ENCODE results near the gene PLXNC1.

Gene PLXNC1

DNA sequence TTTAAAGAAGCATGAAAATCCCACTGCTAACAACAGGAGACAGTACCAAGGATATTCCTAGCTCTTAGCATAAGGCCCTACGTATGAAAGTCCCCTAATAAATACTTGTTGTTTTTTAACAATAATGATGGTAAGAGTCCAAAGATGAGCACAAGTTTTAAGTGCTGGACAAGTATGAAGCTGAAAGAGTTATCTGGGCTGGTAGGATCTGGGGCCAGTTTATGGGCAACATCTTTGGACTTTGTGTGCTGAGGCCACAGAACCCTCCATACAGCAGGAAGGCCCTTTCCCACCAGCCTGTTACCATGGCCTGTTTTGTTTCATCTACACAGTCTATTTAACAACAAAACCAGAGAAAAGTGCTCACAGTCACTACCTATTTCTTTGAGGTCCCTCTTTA is 12.5 kb upstream of the PLXNC1 start:
- DNase-seq (ENCODE audit: low spot score): no peak

DNA sequence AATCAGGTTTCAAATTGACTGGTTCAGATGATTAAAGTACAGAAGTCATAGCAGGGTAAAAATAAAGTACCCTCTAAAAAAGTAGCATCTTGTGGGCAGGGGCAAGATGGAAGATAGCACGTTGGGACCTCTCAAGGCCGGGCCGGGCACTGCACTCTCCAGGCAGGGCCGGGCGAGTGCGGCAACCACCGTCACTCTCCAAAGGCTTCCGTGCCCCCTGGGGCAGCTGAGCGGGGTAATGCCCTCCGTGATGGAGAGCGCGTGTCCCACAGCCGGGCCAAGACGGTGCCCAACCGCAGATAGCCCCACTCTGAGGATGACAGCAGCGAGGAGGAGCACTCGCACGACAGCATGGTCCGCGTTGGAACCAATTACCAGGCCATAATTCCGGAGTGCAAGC is 8.6 kb upstream of the PLXNC1 start:
- no peak for DNase-seq (ENCODE audit: low spot score)

DNA sequence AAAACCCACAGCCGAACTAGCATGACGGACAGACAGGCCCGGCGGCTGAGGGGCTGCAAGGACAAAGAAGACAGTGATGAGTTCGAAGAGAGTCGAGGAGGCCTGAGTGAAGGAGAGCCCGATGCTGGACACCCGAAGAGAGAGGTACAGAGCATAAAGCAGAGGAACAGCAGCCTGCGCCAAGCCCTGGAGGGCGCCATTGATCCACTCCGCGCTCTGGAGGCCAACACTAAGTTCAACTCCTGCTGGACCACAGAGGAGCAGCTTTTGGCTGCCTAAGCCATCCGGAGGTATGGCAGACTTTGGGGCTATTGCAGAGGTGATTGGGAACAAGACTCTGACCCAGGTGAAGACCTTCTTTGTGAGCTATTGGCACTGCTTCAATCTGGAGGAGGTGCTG is 7.8 kb upstream of the PLXNC1 start:
- no peak for DNase-seq (ENCODE audit: low spot score)

DNA sequence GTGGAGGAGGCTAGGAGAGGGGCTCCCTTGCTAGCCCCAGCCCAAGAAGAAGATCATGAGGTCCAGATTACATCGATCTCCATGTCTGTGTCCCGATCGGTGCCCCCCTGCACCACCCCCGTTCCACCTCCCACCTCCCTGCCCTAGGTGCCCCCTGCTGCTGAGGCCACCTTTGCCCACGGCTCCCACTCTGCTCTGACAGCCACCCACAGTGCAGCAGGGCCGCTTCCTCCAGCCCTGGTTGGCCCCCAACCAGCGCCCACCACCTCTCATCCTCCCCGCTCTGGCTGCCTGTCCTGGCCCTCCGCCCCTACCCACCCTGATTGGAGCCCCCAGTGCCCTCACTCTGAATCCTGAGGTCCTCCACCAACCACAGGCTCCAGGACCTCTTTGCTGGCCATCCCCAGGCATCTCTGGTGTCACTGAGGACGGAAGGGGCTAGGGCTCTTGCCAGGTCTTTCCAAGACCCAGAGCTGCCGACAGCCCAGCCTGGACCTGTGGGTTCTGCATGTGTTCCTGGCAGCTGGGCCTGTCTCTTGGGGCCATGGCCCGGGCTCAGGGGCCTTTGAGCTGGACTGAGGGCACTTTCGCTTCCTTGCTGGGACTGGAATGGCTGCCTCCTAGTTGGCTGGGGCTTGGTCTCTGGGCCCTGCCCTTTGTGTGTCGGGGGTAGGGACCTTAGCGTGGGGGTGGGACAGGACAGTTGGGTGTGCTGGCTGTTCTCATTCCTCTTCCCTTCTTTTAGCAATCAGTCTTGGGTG is 7.2 kb upstream of the PLXNC1 start:
- no peak for DNase-seq (ENCODE audit: low spot score)

DNA sequence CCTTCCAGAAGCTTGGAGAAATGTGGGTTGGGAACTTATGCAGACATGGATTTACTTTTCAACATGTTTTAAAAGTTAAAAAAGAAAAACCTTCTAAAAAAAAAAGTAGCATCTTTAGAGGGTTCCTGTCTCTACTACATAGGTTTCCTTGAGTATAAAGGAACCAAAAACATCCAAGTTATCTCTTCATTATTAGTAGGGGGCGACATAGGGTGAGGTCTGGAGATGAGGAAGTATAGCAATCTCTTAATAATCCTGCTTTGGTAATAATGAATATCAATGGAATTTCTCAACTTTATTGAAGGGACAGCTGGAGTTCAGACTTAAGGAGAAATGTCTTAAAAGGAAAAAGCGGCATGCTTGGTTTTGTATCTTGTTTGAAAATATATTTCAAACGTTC is 6.5 kb upstream of the PLXNC1 start:
- DNase-seq (ENCODE audit: low spot score): no peak

DNA sequence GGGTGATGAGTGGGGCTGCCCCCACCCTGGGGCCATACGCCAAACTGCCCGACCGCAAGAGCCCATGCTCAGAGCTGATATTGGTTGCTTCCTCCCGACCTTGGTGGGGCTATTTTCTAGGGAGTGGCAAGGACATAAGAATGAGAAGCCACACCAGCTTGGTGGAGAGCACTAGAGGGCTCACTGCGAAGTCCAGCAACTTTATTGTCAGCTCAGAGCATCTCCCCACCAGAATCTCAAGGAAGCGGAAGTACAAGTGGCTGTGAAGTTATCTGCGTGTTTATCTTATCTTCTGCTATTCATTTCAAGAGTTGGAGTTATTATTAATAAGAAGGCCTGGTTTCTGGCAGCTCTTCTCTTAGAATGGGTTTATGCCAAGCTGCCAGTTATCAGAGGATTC is 4.9 kb upstream of the PLXNC1 start:
- no peak for DNase-seq (ENCODE audit: low spot score)

DNA sequence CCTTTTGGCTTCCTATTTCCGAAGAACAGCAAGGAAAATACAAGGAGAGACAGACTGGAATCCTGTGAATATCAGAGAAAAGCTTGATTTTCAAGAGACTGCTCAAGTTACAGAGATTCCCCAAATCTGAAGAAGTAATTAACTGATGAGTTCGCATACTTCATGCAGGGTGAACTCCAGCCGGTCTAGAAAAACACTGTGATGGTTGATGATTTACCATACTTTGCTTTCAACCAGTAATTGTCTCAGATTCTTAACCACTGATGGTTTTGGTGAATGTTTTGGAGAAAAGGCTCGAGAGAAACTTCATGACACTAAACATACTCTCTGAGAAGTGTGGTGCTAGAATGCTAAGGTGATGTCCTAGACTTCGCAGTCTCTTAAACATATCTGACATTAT is 4.4 kb upstream of the PLXNC1 start:
- no peak for DNase-seq (ENCODE audit: low spot score)

DNA sequence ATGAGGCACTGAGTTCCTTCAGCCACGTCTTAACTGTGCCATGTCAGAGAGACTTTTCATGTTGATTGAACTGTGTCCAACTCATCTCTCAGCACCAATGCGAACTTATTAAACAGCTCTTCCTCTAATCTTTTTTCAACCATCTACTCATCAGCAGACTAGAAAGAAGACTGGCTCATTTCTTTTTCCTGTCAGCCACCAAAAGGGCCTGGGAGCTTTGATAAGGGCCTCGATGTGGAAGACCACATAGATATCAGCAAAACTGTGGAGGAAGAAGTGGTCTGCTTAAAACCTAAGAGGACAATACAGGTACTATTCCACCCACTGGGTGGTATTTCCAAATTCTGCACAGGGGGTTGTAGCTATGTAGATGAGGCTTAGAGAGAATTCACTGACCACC is 3.6 kb upstream of the PLXNC1 start:
- DNase-seq (ENCODE audit: low spot score): no peak

DNA sequence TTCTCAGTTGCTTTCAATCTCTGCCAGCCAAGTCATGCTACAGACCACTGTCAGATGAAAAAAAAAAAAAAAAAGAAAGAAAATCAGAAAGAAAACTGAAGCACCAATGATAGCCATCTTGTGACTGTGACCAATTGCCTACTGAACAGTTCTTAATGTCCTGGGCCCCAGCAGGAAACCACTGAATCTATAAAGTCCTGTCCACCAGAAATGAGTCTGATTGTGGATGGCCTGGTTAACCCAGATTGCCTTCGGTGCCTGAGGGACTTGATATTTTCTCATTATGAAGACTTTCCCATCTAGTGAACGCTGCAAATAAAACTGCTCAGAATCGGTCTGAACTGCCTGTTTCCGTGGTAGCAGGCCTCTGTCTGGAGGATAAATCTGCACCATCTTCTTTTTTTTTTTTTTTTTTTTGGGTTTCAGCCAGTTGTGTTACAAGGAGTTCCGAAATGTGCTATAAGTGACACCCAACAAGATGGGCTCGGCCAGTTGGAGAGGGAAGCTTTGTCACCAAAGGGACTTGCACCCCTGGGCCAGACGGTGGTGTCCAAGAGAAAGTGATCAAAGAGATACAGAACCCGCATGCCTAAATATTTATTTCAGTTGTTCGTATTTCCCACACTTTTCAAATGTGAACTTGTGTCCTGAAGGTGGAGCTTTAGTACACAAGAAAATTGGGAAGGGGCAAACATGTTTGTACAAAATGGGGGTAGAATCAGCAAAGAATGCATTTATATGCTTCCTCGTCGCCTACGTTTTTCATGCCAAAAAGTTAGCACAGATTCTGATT is 3.0 kb upstream of the PLXNC1 start:
- DNase-seq (ENCODE audit: low spot score): no peak

DNA sequence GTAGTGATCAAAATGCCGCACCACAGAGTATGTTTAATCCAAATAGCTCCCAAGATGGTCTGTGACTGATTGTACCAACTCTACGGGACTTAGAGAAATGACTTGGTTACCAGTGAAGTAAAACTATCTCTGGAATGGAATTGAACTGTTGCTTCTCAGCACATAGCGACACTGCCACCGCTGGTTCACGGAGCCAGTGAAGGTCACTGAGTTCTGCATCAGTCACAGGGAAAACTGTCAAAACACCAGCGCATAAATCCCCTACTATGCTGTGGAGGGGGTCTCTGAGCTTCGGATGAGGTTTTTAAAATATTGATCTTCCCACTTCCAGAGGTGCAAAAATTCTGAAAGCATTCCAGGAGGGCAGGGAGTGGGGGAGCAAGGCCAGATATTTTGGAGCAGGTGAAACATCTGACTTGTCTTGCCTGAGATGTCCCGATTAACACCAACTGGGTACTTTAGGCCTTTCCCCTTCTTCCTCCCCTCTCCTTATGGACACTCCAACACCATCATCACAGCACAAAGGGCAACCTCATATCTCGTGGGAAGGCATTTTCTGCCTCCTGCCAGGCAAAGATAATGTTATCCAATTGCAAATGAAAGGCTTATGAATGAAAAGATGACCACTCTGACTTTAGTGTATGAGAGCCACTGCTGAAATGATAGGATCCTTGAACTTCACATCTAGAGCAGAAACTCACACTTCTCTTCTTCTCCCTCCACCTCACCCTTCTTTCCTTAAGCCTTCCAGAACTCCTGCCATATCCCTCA is 2.0 kb upstream of the PLXNC1 start:
- DNase-seq (ENCODE audit: low spot score): no peak

DNA sequence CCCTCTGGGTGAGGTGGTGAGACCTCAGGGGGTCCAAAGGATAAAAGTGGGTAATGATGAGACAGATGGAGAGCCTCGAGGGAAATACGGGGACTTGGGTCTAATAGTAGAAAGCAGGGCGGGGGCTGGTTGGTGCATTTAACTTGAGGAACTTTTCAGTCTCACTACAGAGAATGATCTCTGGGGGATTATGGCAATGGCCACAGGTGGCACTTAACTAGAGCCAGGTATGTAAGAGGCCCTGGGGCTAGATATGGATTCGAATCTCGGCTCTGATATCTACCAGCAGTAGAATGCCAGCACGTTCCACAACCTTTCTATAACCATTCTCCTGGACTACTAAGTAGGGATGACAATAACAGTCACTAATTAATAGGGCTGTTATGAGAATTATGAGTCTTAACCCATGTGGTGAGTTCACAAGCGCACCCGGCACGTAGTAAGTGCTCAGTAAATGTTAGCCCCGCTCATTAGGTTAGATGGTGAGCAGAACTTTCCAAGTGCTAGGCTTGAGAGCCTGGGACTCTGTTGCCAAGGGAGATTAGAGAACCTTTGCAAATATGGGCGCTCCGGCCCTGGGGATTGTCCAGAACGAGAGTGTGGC is 888 bp upstream of the PLXNC1 start:
- DNase-seq (ENCODE audit: low spot score): no peak

DNA sequence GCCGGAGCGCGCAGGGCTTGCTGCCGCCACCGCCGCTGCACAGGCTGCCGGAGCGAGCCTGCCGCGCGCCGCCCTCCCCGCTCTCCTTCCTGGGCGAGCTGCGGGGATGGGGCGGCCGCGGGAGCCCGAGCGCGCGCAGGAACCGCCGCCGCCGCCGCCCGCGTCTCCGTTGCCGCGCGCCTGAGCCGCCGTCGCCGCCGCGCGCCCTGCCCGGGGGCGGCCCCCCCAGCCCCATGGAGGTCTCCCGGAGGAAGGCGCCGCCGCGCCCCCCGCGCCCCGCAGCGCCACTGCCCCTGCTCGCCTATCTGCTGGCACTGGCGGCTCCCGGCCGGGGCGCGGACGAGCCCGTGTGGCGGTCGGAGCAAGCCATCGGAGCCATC is 352 bp downstream of the PLXNC1 start:
- DNase-seq (ENCODE audit: low spot score): no peak

DNA sequence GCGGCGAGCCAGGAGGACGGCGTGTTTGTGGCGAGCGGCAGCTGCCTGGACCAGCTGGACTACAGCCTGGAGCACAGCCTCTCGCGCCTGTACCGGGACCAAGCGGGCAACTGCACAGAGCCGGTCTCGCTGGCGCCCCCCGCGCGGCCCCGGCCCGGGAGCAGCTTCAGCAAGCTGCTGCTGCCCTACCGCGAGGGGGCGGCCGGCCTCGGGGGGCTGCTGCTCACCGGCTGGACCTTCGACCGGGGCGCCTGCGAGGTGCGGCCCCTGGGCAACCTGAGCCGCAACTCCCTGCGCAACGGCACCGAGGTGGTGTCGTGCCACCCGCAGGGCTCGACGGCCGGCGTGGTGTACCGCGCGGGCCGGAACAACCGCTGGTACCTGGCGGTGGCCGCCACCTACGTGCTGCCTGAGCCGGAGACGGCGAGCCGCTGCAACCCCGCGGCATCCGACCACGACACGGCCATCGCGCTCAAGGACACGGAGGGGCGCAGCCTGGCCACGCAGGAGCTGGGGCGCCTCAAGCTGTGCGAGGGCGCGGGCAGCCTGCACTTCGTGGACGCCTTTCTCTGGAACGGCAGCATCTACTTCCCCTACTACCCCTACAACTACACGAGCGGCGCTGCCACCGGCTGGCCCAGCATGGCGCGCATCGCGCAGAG is 873 bp downstream of the PLXNC1 start:
- DNase-seq (ENCODE audit: low spot score): peak; percentile 71

DNA sequence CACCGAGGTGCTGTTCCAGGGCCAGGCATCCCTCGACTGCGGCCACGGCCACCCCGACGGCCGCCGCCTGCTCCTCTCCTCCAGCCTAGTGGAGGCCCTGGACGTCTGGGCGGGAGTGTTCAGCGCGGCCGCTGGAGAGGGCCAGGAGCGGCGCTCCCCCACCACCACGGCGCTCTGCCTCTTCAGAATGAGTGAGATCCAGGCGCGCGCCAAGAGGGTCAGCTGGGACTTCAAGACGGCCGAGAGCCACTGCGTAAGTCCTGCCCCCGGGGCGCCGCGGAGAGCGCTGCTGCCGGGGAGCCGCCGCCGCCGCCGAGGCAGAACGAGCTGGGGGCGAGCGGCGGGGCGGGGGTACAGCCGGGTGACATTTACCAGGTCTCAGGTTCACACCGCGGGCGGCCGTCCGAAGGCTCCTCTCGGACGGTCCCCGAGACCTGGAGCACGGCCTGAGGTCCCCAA is 1.4 kb downstream of the PLXNC1 start:
- peak; percentile 75 for DNase-seq (ENCODE audit: low spot score)

DNA sequence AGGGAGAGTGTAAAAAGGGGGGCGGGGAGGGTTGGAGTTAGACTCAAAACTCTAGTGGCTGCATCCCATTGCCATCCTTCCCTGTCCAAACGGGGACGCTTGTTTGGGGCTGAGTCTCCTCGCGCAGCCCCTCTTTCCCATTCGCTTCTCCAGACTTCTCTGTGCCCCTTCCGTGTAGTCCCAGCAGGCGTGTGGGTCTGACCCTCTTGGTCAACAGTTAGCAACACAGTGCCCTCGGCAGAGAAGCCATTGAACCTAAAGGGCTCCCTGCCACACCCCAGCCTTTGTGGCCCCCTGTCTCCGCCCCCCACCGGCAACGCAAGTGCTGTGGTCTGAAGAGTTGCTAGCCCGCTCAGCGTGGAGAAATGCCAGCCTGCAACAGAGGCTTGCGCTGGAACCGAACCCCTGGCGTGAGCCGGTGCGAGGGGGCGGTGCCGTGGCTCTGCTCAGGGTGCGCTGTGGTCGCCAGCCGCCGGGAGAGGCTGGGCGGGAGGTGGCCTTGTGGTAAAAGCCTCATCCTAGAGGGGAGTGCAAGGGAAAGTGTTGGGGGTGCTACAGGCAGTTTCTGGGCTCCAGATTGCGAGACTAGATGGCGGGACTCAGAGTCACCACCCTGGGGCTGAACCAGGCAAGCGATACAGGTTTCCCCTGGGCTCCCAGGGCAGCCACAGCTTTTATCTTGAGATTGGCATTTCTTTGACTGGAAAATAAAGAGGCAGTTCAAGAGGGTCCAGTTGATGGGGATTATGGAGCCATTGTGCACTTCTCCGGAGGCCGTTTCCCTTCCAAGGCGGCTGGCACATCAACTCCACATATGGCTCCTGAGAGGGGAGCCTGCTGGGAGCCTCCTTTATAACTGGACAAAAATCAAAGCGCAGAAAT is 2.1 kb downstream of the PLXNC1 start:
- no peak for DNase-seq (ENCODE audit: low spot score)

DNA sequence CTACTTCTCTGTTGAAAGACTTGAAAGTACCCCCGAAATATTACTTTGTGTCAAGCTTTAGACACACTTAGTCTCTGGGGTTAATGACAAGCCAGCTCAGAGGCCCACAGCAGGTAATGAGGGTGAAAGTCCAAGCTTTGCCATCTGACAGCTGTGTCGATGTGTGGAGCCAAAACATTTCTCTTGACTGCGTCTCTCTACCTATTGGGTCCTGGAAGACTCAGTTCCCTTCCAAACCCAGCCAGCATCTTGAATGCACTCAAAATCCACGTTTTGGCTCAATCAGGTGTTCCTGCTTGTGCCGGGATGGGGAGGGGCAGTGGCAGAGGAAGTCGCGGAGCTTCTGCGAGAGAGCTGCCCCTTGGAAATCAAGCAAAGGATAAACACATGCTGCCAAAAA is 3.2 kb downstream of the PLXNC1 start:
- no peak for DNase-seq (ENCODE audit: low spot score)

DNA sequence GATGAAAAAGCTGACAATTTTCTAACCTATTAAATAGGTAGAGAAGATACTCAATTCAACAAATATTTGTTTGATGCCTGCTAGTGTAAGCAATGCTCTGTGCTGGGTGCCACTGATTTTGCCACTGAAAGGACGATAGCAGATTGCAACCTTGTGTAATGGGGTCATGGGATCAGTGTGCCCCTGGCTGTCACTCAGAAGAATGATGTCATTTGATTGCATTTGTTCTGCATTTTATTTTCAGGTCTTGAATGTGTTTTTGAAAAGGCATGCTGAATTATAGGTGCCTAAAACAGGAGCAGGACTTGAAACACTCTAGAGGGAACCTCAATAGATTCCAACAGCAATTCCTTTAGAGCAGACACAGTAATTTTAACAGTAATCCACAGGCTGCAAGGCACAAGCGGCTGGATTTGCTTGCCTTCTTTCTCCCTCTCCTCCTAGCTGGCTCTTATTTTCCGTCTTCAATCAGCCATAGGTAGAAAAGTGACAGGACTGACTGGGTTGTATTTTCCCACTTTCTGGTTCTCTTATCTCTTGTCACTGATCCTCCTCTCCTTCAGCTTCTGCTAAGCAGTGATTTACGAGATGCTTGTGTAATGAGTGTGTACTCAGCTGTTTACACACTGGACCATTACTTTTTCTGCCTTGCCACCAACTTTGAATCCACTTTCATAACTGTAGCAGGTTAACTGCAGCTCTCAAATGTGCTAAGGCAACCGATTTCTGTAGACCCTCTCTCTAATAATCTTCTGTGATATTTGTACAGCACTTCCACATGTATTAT is 4.1 kb downstream of the PLXNC1 start:
- no peak for DNase-seq (ENCODE audit: low spot score)

DNA sequence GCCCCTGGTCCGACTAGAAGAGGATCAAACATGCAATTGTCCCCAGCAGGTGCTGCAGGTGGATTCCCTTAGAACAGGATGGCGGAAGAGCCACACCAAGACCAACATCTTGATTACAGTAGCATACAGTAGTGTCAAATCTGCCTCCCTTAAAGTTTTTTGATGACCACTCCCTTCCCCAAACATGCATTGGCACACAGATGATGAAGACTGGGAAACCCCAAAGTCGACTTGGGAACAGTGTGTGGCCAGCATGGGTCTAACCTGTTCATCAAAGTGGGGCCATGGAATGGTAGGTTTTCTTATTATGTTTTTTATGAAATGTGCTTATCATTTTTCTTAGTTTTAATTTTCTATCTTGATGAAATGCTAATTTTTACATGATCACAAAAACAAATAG is 8.8 kb downstream of the PLXNC1 start:
- no peak for DNase-seq (ENCODE audit: low spot score)

DNA sequence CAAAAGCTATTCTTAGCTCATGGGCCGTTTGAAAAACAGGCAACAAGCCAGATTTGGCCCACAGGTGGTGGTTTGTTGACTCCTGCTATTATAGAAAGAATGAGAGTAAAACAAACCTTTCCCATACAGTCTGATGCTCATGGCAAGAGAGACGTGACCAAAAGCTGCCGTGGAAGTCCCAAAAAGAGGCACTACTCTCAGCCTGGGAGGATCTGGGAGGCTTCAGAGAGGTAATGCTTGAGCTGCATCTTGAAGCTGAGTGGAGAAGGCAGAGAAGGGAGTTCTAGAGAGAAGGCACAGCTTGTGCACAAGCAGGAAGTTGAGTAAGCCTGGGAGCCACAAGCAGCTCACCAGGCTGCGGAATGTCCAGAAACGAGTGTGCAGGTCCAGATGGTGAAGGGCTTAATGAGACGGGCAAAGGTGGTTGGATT is 9.6 kb downstream of the PLXNC1 start:
- DNase-seq (ENCODE audit: low spot score): no peak

DNA sequence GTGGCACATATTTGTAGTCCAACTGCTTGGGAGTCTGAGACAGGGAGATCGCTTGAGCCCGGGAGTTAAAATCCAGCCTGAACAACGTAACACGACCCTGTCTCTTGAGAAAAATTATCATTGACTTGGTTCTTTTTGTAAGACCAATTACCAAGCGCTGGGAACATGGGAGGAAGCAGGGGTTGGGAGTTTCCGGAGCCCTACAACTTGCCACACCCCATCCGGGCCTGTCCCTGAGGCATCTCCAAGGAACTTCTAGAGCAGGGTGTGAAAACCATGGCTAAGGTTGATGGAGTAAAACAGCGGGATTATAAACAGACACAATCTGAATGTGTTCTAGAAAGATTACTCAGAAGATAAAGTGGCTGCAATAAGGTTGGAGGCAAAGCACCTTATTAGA is 10.3 kb downstream of the PLXNC1 start:
- DNase-seq (ENCODE audit: low spot score): no peak

Measured in left forelimb (tissue), 1 donor.